Aorta (tissue), 5 donors: ENCODE results near the gene DOCK8. TPM values are rescaled to one million over a fixed set of nuclear protein-coding genes. Genes with fewer than 3 reads are reported as not detected.

Source experiments
- ATAC-seq: fragments of 200-7000 bp; cut with Tn5 transposase; one replicate; pipeline ENCODE4 v1.9.1; 2022; ENCODE audit warnings: moderate library complexity; ENCODE audit not compliant: low FRiP score
- DNase-seq, 2 donors: peaks; one replicate each; pipeline ENCODE4 v3.0.0-alpha.2; 2020
- H3K27ac ChIP-seq, 2 donors: one replicate each; pipeline ENCODE4 v1.5.1; 2013; ENCODE audit warnings: low read length in 2 of 2, mild to moderate bottlenecking in 2 of 2, moderate library complexity in 2 of 2, control low read depth in 1 of 2, inconsistent platforms in 1 of 2, low read depth in 1 of 2
- H3K27me3 ChIP-seq, 2 donors: one replicate each; pipeline ENCODE4 v1.6.1; 2013; ENCODE audit warnings: control low read depth in 1 of 2, low read length in 1 of 2, mild to moderate bottlenecking in 1 of 2, moderate library complexity in 1 of 2; ENCODE audit not compliant: insufficient read depth in 2 of 2, control insufficient read depth in 1 of 2
- H3K36me3 ChIP-seq, 2 donors: one replicate each; pipeline ENCODE4 v1.6.1; 2013; ENCODE audit warnings: control low read depth in 1 of 2, low read length in 1 of 2, mild to moderate bottlenecking in 1 of 2; ENCODE audit not compliant: insufficient read depth in 2 of 2, control insufficient read depth in 1 of 2
- H3K4me1 ChIP-seq, 2 donors: one replicate each; pipeline ENCODE4 v1.6.1; 2013; ENCODE audit warnings: low read length in 2 of 2, control low read depth in 1 of 2, mild to moderate bottlenecking in 1 of 2, moderate library complexity in 1 of 2; ENCODE audit not compliant: insufficient read depth in 2 of 2, control insufficient read depth in 1 of 2
- H3K4me3 ChIP-seq, 2 donors: one replicate each; pipeline ENCODE4 v1.5.1; 2013; ENCODE audit warnings: low read length in 2 of 2, control low read depth in 1 of 2, mild to moderate bottlenecking in 1 of 2
- H3K9me3 ChIP-seq: one replicate; pipeline ENCODE4 v1.6.1; 2013; ENCODE audit warnings: mild to moderate bottlenecking, low read length; ENCODE audit not compliant: control insufficient read depth
- WGBS, 2 donors: extraction: QIAGEN DNeasy Blood & Tissue Kit; methylation state at CpG; one replicate each; pipeline ENCODE4 v1.1.7; 2013; 5-methylcytosine and 5-hydroxymethylcytosine counted together
- intact Hi-C, 2 donors: fragments of 100-400 bp; cut with DNase I; formaldehyde crosslinking; loops; one replicate each; pipeline versions ENCODE4 v1.14.2 to v1.15.0; 2022
- polyA plus RNA-seq, 2 donors: library from polyadenylated mRNA; stranded (reverse); fragments of 200-250 nt; gene quantifications; one replicate each; pipeline ENCODE4 v1.2.3, GENCODE V29; 2013
- total RNA-seq, 2 donors: library from RNA; stranded (reverse); fragmentation: NEBNext Ultra II Directional; extraction: Animal tissue kit (Norgen Biotek cat#: 25700); gene quantifications; one replicate each; pipeline ENCODE4 v1.2.1, GENCODE V29; 2021
- donor health status: healthy with polysubstance abuse.
- donor health status: Bipolar disorder and iron deficiency.
- donor health status: DM: no; HTN: no; CAD: no.
- donor health status: DM: no; HTN: no; CAD: no.
- donor health status: DM: yes; HTN: yes; CAD: no.

Gene DOCK8
- total and polyA plus RNA-seq, 4 donors: 2.0 to 42.8 (median 11.5) TPM

- no peaks in the 10 kb centered on the region for H3K4me1 ChIP-seq
- DNase-seq (no peak), ATAC-seq (no peak)
- H3K36me3 ChIP-seq: no peaks in the 10 kb centered on the region
- WGBS, 2 donors: 50 to 51% methylated on average over 3 of the region's 3 CpGs
- H3K9me3 ChIP-seq: no peaks in the 10 kb centered on the region
- H3K27ac ChIP-seq: no peak overlapping the region
- intact Hi-C loops: loop anchor here in 1 of 2 donors (10.0 kb wide), 1 partner anchor 173 kb away; no protein-coding TSS in a partner anchor
- no peaks in the 10 kb centered on the region for H3K27me3 ChIP-seq
- H3K4me3 ChIP-seq: no peak overlapping the region
These were observed 156.7 kb downstream of the DOCK8 start for GRCh38 chr9:371349-371748.

GRCh38 chr9:372128-372527 lies 157.5 kb downstream of the DOCK8 start:
- DNase-seq (no peak), ATAC-seq (no peak)
- no peak overlapping the region for H3K27ac ChIP-seq
- no peaks in the 10 kb centered on the region for H3K9me3 ChIP-seq
- no peaks in the 10 kb centered on the region for H3K36me3 ChIP-seq
- H3K27me3 ChIP-seq: no peaks in the 10 kb centered on the region
- H3K4me1 ChIP-seq: no peaks in the 10 kb centered on the region
- no peak overlapping the region for H3K4me3 ChIP-seq
- 81 to 83% methylated on average over 2 of the region's 2 CpGs for WGBS, 2 donors
- intact Hi-C loops: loop anchor here in 1 of 2 donors (10.0 kb wide), 1 partner anchor 173 kb away; no protein-coding TSS in a partner anchor

- no peaks in the 10 kb centered on the region for H3K36me3 ChIP-seq
- H3K4me1 ChIP-seq: no peaks in the 10 kb centered on the region
- no peak for DNase-seq
- H3K27me3 ChIP-seq: no peaks in the 10 kb centered on the region
- intact Hi-C loops: loop anchor here in 1 of 2 donors (10.0 kb wide), 1 partner anchor 171 kb away; no protein-coding TSS in a partner anchor
- 95% methylated on average over 3 of the region's 3 CpGs for WGBS, 2 donors
- no peak overlapping the region for H3K4me3 ChIP-seq
- ATAC-seq: no peak
- H3K9me3 ChIP-seq: no peaks in the 10 kb centered on the region
- H3K27ac ChIP-seq: no peak overlapping the region
These were observed 159.1 kb downstream of the DOCK8 start for GRCh38 chr9:373759-374206.

- intact Hi-C loops: loop anchor here in 1 of 2 donors (10.0 kb wide), 1 partner anchor 170 kb away; no protein-coding TSS in a partner anchor
- Histone ChIP-seq H3K27ac (no peak overlapping the region), H3K27me3 (no peaks in the 10 kb centered on the region), H3K4me1 (no peaks in the 10 kb centered on the region), H3K36me3 (no peaks in the 10 kb centered on the region), H3K4me3 (no peak overlapping the region), H3K9me3 (no peaks in the 10 kb centered on the region)
- 92 to 96% methylated on average over 2 of the region's 2 CpGs for WGBS, 2 donors
- DNase-seq (no peak), ATAC-seq (no peak)
These were observed 160.1 kb downstream of the DOCK8 start for GRCh38 chr9:374736-375135.

GRCh38 chr9:376115-376514 lies 161.4 kb downstream of the DOCK8 start:
- H3K36me3 ChIP-seq: no peaks in the 10 kb centered on the region
- H3K9me3 ChIP-seq: no peaks in the 10 kb centered on the region
- WGBS, 2 donors: 95 to 99% methylated on average over 3 of the region's 3 CpGs
- no peak for ATAC-seq
- no peak for DNase-seq
- H3K4me1 ChIP-seq: no peaks in the 10 kb centered on the region
- no peak overlapping the region for H3K4me3 ChIP-seq
- intact Hi-C loops: loop anchor here in 1 of 2 donors (10.0 kb wide), 1 partner anchor 169 kb away; no protein-coding TSS in a partner anchor
- H3K27me3 ChIP-seq: no peaks in the 10 kb centered on the region
- no peak overlapping the region for H3K27ac ChIP-seq

- 60 to 76% methylated on average over 6 of the region's 6 CpGs for WGBS, 2 donors
These were observed 163.6 kb downstream of the DOCK8 start for GRCh38 chr9:378263-378662.

GRCh38 chr9:382383-382782 lies 167.7 kb downstream of the DOCK8 start:
- Histone ChIP-seq H3K27me3 (no peaks in the 10 kb centered on the region), H3K36me3 (no peaks in the 10 kb centered on the region), H3K9me3 (no peaks in the 10 kb centered on the region), H3K4me3 (no peak overlapping the region), H3K4me1 (no peaks in the 10 kb centered on the region), H3K27ac (no peak overlapping the region)
- DNase-seq: no peak
- WGBS, 2 donors: 92 to 93% methylated on average over 11 of the region's 11 CpGs
- no peak for ATAC-seq
- intact Hi-C loops: loop anchor here (10.0 kb wide), 3 partner anchors 202 to 622 kb away; no protein-coding TSS in a partner anchor

More at GRCh38 chr9:378263-378662, 163.6 kb downstream of the DOCK8 start:
- Histone ChIP-seq H3K4me1 (no peaks in the 10 kb centered on the region), H3K27ac (no peak overlapping the region), H3K4me3 (no peak overlapping the region), H3K36me3 (no peaks in the 10 kb centered on the region), H3K27me3 (no peaks in the 10 kb centered on the region), H3K9me3 (no peaks in the 10 kb centered on the region)
- DNase-seq (no peak), ATAC-seq (no peak)
- intact Hi-C loops: loop anchor here in 1 of 2 donors (10.0 kb wide), 1 partner anchor 167 kb away; no protein-coding TSS in a partner anchor

- Histone ChIP-seq H3K27ac (no peak overlapping the region), H3K36me3 (no peaks in the 10 kb centered on the region), H3K27me3 (no peaks in the 10 kb centered on the region), H3K9me3 (no peaks in the 10 kb centered on the region), H3K4me1 (no peaks in the 10 kb centered on the region), H3K4me3 (no peak overlapping the region)
- DNase-seq: no peak
- peak; percentile 87 for ATAC-seq
- 14 to 16% methylated on average over 9 of the region's 9 CpGs for WGBS, 2 donors
- intact Hi-C loops: loop anchor here (2.0 to 10.0 kb wide), 5 partner anchors 199 to 619 kb away; no protein-coding TSS in a partner anchor
These were observed 171.2 kb downstream of the DOCK8 start for GRCh38 chr9:385818-386398.

GRCh38 chr9:389159-389558 lies 174.5 kb downstream of the DOCK8 start:
- Histone ChIP-seq H3K4me1 (no peaks in the 10 kb centered on the region), H3K4me3 (no peak overlapping the region), H3K9me3 (no peaks in the 10 kb centered on the region), H3K27me3 (no peaks in the 10 kb centered on the region), H3K36me3 (no peaks in the 10 kb centered on the region), H3K27ac (no peak overlapping the region)
- ATAC-seq (no peak), DNase-seq (no peak)
- intact Hi-C loops: loop anchor here (5.0 to 10.0 kb wide), 4 partner anchors 196 to 616 kb away; no protein-coding TSS in a partner anchor
- 96 to 97% methylated on average over 2 of the region's 2 CpGs for WGBS, 2 donors
